DMS153 treated with DMSO at 0.1 percent for 48 hours (cell line): ENCODE data around the gene HHAT.

Source experiments
- DNase-seq: peaks from one replicate; lab custom pipeline; 2025; ENCODE audit not compliant: unreplicated experiment; lab: John Stamatoyannopoulos, UW

Gene HHAT

GRCh38 chr1:210477328-210477924 is 148.7 kb downstream of the HHAT start:
- DNase-seq, result no peak

GRCh38 chr1:210478820-210479219 is 150.1 kb downstream of the HHAT start:
- no peak for DNase-seq

- no peak for DNase-seq
Observed at GRCh38 chr1:210482491-210482890, 153.8 kb downstream of the HHAT start.

- no peak for DNase-seq
Observed at GRCh38 chr1:210482945-210483617, 154.4 kb downstream of the HHAT start.

GRCh38 chr1:210483821-210484220 is 155.1 kb downstream of the HHAT start:
- DNase-seq, result no peak

GRCh38 chr1:210487021-210487420 is 158.3 kb downstream of the HHAT start:
- DNase-seq, result no peak

- DNase-seq, result no peak
Observed at GRCh38 chr1:210489491-210489890, 160.8 kb downstream of the HHAT start.

- no peak for DNase-seq
Observed at GRCh38 chr1:210490781-210491180, 162.1 kb downstream of the HHAT start.

- DNase-seq, result no peak
Observed at GRCh38 chr1:210496063-210496462, 167.4 kb downstream of the HHAT start.

- no peak for DNase-seq
Observed at GRCh38 chr1:210499956-210500355, 171.3 kb downstream of the HHAT start.

- no peak for DNase-seq
Observed at GRCh38 chr1:210500831-210501230, 172.1 kb downstream of the HHAT start.

GRCh38 chr1:210504286-210504685 is 175.6 kb downstream of the HHAT start:
- DNase-seq, result no peak

GRCh38 chr1:210505601-210506496 is 177.1 kb downstream of the HHAT start:
- DNase-seq, result no peak

GRCh38 chr1:210506689-210507088 is 178.0 kb downstream of the HHAT start:
- DNase-seq, result no peak

- DNase-seq, result no peak
Observed at GRCh38 chr1:210516092-210516656, 187.5 kb downstream of the HHAT start.

- DNase-seq, result no peak
Observed at GRCh38 chr1:210516697-210517459, 188.2 kb downstream of the HHAT start.

- DNase-seq, result no peak
Observed at GRCh38 chr1:210523830-210524229, 195.1 kb downstream of the HHAT start.

GRCh38 chr1:210525716-210526454 is 197.2 kb downstream of the HHAT start:
- no peak for DNase-seq

- no peak for DNase-seq
Observed at GRCh38 chr1:210527091-210527490, 198.4 kb downstream of the HHAT start.
